GM19395 (cell line): ENCODE measurements around the gene SBK2.
"Not testable (repeated sequence)": the region's sequence is repeated elsewhere in the genome, so short reads cannot be mapped to it uniquely, and the experiment has no call there.

Source experiments
- ATAC-seq: cut with Tn5 transposase; IDR thresholded peaks from one replicate; pipeline ENCODE4 v1.9.1; 2021; ENCODE audit warnings: mild to moderate bottlenecking, moderate library complexity; ENCODE audit not compliant: unreplicated experiment

Gene SBK2

DNA sequence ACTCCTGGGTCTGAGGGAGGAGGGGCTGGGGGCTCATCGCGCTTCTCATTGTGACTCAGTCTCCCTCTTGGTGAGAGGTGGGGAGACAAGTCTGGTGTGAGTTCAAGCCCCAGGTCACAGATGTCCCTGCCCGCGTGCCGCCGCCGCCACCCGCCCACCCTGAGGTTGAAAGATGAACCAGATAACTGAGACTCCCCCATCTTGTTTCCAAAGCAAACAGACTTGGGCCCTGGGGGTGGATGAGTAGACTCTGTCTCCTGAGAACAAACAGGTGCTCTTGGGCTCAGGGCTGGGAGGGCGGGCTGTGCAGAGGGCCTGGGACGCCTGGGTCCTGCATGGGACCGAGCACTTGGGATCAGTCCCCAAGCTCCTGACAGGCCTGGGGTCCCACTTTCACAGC, 567 bp downstream of the SBK2 start:
- ATAC-seq, result no peak

DNA sequence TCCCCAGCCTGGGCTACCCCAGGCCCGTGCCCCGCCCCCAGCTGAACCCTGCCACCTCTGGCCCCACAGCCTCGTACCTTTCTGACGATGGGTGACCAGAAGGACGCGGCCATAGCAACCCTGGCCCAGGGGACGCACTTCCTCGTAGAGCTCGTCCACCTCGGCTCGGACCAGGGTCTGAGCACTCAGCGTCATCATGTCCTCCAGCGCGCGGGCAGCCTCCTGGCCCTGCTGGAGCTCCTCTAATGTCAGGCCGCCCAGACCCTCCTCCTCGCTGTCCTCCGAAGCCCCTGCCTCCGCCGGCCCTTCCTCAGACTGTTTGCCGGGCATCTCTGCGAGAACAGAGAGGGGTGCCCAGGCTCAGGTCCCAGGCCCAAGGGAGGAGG, 975 bp downstream of the SBK2 start:
- no peak for ATAC-seq

DNA sequence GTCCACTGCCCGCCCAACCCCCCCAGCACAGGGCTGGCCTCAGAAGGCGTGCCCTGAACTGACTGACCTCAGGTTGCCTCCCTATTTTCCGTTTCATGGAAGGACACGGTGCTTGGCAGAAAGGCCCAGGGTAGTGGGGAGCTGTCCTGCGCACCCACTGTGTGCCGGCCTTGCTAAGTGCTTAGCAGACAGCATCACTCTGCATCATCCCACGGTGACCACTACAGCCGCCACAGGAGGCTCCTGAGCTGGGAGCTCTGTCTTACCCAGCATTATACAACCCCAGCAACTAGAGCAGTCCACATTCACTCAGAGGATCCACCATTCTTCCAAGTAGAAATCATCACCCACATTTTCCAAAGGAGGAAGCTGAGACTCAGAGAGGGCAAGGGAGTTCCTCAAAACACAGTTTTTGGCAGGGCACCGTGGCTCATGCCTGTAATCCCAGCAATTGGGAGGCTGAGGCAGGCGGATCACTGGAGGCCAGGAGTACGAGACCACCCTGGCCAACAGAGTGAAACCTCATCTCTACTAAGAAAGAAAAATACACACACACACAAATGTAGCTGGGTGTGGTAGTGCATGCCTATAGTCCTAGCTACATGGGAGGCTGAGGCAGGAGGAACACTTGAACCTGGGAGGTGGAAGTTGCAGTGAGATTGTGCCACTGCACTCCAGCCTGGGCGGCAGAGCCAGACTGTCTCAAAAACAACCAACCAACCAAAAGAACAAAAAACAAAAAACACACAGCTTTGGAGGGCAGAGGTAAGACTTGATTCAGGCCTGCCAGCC, 1.6 kb downstream of the SBK2 start:
- ATAC-seq, result no peak

DNA sequence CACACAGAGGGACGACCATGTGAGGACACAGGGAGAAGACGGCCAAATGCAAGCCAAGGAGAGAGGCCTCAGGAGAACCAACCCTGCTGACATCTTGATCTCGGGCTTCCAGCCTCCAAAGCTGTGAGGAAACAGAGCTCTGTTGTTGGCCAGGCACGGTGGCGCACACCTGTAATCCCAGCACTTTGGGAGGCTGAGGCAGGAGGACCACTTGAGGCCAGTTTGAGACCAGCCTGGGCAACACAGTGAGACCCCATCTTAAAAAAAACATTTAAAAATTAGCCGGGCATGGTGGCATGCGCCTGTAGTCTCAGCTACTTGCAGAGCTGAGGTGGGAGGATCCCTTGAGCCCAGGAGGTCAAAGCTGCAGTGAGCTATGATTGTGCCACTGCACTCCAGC, 2.7 kb downstream of the SBK2 start:
- ATAC-seq, result not testable (repeated sequence)

DNA sequence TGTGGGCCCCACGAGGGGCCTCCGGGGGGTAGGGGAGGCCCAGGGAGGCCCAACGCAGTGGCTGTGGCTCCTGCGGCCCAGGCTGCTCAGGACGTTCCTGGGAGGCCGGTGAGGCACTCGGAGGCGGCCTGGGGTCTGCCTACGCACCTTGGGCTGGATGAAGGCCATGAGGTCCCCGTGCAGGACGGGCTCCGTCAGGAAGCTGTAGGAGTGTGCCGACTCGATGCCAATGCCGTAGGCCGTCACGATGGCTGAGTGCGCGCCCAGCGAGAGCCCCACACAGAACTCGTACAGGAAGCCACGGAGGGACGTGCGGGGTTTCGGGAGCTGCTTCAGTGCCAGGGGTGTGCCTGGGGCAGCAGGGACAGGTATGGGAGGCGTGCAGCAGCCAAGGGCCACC, 5.9 kb downstream of the SBK2 start:
- ATAC-seq, result no peak

DNA sequence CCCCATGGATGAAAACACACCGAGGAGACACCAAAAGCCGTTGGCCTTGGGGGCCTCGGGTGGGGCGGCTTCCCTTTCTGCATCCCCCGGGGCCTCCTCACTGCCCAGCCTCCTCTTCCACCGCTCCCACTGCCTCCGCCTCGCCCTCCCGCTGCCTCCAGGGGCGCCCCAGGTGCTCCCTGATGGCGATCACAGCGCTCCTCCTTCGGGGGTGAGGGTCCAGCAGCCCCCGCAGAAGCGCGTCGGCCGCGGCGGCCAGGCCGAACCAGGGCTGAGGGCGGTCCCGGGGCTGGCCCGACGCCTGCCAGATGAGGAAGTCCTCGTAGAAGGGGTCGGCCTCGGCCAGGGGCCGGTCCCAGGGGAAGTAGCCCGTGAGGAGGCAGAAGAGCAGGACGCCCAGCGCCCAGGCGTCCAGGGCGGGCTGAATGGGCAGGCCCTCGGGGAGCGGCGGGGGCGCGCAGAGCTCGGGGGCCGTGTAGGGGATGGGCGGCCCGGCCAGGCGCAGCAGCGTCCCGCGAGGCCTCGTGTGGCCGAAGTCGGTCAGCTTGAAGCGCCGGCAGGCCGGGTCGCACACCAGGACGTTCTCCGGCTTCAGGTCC, 7.2 kb downstream of the SBK2 start:
- ATAC-seq, result no peak

DNA sequence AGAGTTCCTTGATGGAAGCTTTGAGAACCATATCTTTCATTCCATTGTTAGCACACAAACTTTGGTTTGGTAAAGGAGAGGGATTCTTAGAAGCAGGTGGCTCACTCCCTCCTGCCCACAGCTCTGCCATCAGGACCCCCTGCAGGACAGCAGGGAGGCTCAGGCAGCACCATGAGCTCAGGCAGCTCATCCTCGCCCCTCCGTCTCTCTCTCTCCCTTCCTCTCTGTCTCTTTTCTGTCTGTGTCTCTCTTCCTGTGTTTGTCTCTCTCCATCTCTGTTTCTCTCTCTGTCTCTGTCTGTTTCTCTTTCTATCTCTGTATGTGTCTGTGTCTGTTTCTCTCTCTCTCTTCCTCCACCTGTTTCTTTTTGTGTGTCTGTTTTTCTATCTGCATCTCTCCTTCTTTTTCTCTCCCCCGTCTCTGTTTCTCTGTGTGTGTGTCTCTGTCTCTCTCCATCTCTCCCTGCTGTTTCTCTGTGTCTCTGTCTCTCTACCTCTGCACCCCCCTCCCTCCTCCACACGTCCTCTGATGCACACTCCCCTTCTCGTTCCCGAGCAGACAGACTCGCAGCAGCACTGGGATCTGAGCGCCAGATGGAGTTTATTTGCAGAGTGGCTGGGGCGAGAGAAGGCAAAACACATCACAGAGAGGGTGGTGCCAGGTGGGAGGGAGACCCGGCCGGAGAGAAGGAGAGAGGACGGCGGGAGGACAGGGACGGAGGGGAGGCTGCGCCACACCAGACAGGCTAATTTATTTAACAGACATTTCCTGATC, 8.7 kb downstream of the SBK2 start:
- ATAC-seq, result no peak

DNA sequence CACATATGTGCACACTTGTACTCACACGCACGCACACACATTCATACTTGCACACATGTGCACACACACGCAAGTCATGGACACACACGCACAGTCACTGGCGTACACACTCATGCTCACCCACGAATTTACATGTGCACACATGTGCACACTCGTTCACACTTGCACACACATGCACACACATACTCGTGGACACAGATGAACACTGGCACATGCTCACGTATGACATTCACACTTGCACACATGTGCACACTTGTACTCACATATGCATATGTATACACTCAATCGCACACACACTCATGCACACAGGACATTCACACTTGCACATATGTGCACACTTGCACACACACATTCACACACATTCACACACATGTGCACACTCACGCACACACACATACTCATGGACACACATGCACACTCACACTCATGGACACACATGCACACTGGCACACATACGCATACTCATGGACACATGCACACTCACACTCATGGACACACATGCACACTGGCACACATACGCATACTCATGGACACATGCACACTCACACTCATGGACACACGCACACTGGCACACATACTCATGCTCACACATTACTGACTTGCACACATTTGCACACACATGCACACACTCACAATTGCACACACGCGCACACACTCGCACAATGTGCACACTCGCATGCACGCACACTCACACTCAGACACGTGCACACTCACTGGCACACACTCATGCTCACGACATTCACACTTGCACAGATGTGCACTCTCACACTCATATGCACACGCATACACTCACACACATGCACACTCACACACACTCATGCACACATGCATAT, 9.5 kb downstream of the SBK2 start:
- ATAC-seq, result no peak

DNA sequence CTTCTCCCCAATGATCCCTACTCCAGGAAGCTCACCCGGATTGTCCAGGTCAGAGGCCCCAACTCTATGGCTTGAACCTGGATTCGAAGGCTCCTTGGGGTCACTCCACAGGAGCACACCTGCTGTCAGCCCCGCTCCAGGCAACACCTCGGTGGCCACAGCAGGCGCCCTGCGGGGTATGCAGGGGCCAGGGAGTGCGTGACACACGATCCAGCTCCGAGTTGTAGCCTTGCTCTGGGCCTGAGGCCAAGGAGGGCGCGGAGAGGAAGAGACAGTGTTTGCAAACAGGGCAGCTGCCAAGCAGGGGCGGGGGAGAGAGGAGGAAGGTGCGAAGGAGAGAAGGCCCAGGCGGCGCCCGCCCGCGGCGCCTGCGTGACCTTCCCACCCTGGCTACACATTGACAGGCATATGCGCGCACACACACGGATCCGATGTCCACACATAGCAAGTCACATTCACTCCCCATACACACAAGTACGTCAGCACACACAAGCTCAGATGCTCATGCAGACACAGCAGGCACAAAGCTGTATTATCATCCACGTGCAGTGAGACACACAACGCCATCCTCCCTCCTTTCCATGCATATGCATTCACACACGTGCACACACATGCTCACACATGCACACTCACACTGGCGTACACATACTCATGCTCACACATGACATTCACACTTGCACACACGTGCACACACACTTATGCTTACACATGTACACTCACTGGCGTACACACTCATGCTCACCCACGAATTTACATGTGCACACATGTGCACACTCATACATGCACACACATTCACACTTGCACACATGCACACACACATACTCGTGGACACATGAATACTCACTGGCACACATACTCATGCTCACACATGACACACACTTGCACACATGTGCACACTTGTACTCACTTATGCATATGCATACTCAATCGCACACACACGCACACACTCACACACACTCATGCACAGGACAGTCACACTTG, 10.4 kb downstream of the SBK2 start:
- no peak for ATAC-seq

DNA sequence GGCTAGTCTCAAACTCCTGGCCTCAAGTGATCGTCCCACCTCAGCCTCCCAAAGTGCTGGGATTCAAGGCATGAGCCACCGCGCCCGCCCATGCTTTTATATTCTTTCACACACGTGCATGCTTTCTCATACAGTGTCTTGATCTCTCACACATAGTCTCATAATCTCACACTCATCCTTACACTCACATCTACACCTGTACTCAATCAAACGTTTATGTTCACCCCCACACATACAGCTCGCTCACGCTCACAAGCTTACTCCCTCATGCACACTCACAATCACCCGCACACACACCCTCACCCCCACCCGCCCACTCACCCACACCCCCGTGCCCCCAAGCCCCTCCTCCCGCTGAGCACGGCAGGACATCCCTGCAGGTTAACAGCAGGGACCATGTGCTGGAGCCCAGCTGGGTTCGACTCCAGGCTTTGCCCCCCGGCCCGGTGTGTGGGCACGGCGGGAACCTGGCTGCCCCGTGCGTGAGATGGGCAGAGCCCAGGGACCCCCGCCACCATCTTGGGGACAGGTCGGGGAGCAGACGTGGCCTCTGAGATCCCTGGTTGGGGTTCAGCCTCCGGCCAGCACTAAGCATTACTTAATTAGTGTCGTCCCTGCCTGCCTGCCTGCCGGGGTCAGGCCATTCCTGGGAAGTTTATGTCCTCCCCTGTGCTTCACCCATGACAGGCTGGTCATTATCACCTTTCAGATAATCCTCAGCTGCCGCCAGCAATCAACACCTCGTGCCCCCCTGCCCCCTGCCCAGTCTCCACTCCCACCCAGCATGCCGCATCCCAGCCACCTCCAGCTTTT, 11.4 kb downstream of the SBK2 start:
- ATAC-seq, result no peak

DNA sequence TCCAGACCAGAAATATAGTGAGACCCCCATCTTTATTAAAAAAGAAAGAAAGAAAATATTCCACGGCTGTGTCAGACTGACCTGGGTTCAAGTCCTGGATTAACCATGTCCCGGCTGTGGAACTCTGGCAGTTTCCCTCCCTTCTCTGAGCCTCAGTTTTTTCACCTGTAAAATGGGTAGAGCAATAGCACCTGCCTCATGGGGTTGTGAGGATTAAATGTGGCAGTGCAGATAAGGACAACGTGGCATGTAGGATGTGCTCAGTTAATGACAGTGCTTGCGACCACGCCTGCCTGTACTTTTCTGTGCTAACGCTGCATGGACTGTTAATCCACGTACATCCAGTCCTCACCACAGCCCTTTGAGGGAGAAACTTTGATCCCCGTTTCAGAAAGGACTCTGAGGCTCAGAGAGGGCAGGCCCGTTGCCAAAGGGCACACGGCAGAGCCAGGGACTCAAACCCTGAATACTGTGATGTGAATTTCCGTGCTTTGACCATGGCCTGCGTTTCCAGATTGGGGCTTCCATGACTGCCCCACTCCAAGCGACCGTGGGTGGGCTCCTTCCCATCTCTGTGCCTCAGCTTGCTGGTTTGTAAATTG, 16.1 kb downstream of the SBK2 start:
- no peak for ATAC-seq

DNA sequence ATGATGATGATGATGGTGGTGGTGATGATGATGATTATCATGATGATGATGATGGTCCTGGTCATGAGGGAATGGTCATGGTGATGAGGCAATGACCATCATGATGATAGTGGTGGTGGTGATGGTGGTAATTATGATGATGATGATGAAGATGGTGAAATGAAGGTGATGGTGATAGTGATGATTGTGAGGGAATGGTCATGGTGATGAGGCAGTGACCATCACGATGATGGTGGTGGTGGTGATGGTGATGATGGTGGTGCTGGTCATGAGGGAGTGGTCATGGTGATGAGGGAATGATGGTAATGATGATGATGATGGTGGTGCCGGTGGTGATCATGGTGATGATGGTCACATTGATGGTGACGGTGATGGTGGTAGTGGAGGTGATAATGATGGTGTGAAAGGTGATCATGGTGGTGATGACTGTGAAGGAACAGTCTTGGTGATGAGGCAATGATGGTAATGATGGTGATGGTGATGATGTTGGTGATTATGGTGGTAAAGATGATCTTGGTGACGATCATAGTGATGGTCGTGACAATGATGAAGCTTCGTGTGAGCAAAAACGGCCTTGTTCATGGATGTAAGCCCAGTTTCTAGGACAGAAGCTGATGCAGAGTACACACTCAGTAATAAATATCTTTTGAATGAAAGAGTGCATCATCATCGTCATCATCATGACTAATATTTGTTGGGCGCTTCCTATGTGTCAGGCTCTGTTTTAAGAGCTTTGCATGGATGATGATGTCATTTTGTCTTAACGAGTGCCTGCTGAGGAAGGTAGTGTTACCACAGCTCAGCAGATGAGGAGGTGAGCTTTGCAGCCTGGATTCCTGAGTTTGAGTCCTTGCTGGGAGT, 17.3 kb downstream of the SBK2 start:
- ATAC-seq, result no peak

DNA sequence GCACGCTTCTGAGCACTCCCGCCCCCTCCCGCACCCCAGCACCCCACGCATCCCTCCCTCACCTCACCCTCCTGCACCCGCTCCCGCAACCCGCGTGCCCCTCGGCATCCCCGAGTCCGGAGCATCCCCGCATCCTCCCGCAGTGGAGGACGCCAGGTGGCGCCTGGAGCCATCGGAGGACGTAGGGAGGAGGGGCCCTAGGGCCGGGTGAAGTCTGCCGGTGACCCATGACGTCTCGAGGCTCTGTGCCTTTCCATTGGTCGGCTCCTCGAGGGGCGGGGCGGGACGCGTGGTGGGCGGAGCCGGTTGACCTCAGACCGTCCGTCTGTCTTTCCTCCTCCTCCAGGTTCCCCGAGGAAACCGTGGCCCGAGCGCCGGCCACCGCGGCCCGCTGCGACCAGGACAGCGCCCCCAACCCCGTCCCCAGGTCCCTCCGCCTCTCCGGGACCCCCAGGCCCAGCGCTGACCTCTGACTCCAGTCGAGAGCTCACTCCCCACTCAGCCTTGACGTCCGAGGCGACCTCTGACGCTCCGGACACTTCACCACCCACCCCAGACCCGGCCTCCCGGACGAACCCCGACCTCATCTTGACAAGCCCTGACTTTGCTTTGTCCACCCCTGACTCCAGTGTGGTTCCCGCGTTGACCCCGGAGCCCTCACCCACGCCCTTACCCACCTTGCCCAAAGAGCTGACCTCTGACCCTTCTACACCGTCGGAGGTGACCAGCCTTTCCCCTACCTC, 19.9 kb downstream of the SBK2 start:
- ATAC-seq, result peak; percentile 99

DNA sequence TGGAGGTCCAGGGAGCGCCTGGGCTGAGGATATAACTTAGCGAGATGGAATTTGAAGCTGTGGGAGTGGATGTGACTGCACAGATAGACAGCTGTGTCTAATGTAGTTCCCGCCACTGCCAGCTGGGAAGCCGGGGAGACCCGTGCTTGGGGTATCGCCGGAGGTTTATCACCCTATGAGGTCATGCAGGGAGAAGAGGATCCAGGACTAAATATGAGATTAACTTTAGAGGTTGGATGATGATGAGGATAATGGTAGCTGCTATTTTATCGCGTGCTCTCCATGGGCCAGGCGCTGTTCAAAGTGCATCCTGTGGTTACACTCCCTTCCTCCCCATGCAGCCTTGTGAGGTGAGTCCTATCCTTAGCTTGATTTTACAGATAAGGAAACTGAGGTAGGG, 28.8 kb downstream of the SBK2 start:
- ATAC-seq, result no peak

DNA sequence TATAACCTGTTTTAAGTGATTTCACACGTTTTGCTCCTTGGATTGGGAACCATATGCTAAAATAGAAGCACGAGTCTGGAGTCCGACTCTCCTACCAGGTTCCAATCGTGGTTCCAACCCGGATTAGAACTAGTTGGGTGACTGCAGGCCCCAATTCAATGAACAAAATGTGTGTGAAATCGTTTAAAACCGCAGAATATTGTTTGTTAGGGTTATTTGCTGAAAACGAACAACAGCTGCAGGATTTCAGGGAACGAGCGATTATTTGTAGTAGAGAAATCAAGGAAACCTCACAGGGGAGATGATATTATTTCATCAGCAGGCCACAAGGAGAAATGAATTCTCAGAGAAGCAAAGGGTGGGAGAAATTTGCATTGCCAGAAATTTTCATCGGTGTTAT, 32.0 kb downstream of the SBK2 start:
- ATAC-seq, result no peak

DNA sequence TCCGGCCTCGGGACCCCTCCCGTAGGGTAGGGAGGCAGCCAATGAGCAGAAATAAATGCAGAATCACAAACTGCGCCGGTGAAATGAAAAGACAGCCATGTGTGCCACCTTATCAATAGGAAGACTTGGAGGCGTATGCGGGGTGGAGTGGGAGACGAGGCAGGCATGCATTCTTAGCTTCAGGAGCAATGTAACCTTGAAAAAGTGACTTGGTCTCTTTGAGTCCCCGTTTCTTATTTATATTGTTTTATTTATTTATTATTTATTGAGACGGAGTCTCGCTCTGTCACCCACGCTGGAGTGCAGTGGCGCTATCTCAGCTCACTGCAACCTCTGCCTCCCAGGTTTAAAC, 32.7 kb downstream of the SBK2 start:
- ATAC-seq, result no peak
